Gastrocnemius medialis (tissue), 4 donors: ENCODE measurements around the gene EVL.

Experiments used
- CTCF ChIP-seq, 5 experiments: fragments of 450-650 bp in 3 of 5; fragments of 200-600 bp in 2 of 5; sonication (generic) in 2 of 5; IDR thresholded peaks in 4 of 5; conservative IDR thresholded peaks in 1 of 5; 1 replicate in 4 of 5; 2 replicates in 1 of 5; pipeline ENCODE4 v1.5.1; 2016 to 2019; ENCODE audit warnings: antibody characterized with exemption in 5 of 5, mild to moderate bottlenecking in 3 of 5, moderate library complexity in 3 of 5
- POLR2A ChIP-seq, 2 donors: fragments of 450-650 bp; IDR thresholded peaks; one replicate each; pipeline ENCODE4 v1.6.1; 2017; ENCODE audit warnings: antibody characterized with exemption in 2 of 2, mild to moderate bottlenecking in 2 of 2, moderate library complexity in 2 of 2

- TF ChIP-seq POLR2A (IDR thresholded peaks at IDR 0.05): no peak
- TF ChIP-seq CTCF (IDR thresholded peaks at IDR 0.05 in 4 of 5, conservative IDR thresholded peaks at IDR 0.05 in 1 of 5): no peak
Observed at GRCh38 chr14:100115726-100116125, 50.5 kb downstream of the EVL start.
